K562 (cell line): ENCODE measurements around the gene SLC22A23.
A peak's percentile ranks its signal among the peaks of the same experiment; 100 is the strongest.

Experiments
- ATF7 ChIP-seq: fragments of 450-650 bp; IDR thresholded peaks from 2 replicates; pipeline ENCODE4 v1.7.1; 2014; ENCODE audit warnings: mild to moderate bottlenecking, moderate library complexity
- C11orf30 ChIP-seq: fragments of 450-650 bp; IDR thresholded peaks from 2 replicates; pipeline ENCODE4 v1.6.1; 2016; ENCODE audit warnings: low read depth, mild to moderate bottlenecking
- CTCF ChIP-seq, 3 experiments: IDR thresholded peaks in 2 of 3; conservative IDR thresholded peaks in 1 of 3; 2 replicates each; pipeline ENCODE4 v1.5.1; 2011 to 2012; ENCODE audit warnings: low read length in 3 of 3, mild to moderate bottlenecking in 3 of 3, control low read depth in 2 of 3, improper control_type of control experiment in 1 of 3, inconsistent platforms in 1 of 3, low read depth in 1 of 3, mixed read lengths in 1 of 3, moderate library complexity in 1 of 3; ENCODE audit not compliant: insufficient read depth in 2 of 3
- FOS ChIP-seq: IDR thresholded peaks from 3 replicates; pipeline ENCODE4 v1.6.1; 2011; ENCODE audit not compliant: insufficient read length; ENCODE audit errors: extremely low read depth
- SREBF2 ChIP-seq: sonication (generic); formaldehyde crosslinking; IDR thresholded peaks from 2 replicates; pipeline ENCODE4 v1.4.0; 2020; ENCODE audit warnings: mild to moderate bottlenecking, missing genetic modification reagents
- STAT6 ChIP-seq: sonication (generic); formaldehyde crosslinking; IDR thresholded peaks from 2 replicates; pipeline ENCODE4 v1.8.1; 2023; ENCODE audit warnings: mild to moderate bottlenecking, missing genetic modification reagents
- TCF7 ChIP-seq: sonication (generic); IDR thresholded peaks from 2 replicates; pipeline ENCODE4 v1.6.1; 2016; ENCODE audit warnings: antibody characterized with exemption, borderline replicate concordance
- ZBTB8A ChIP-seq: fragments of 450-650 bp; IDR thresholded peaks from 2 replicates; pipeline ENCODE4 v1.6.1; 2018; ENCODE audit warnings: mild to moderate bottlenecking, moderate library complexity; ENCODE audit not compliant: partially characterized antibody

- no peak for TF ChIP-seq FOS
- TF ChIP-seq STAT6 (CRISPR knock-in tag): no peak
- TF ChIP-seq SREBF2 (CRISPR knock-in tag): no peak
- peak in 2 of 3 experiments; percentile 32 to 44; a peak in 3 of 6 replicates for TF ChIP-seq CTCF (IDR thresholded peaks at IDR 0.05 in 2 of 3, conservative IDR thresholded peaks at IDR 0.05 in 1 of 3; ENCODE audit: insufficient read depth in 2 of 3, low read depth in 1 of 3, low read length in 3 of 3)
- no peak for TF ChIP-seq TCF7
- no peak for TF ChIP-seq ZBTB8A
- TF ChIP-seq C11orf30: no peak
- TF ChIP-seq ATF7: no peak
Observed at GRCh38 chr6:3259491-3259958, 197.3 kb downstream of the SLC22A23 start.
